ENCODE results near the gene CFAP69.

GRCh38 chr7:90290244-90291113 lies 45.5 kb downstream of the CFAP69 start:
- TF ChIP-seq CTCF (conservative IDR thresholded peaks at IDR 0.05): no peak
- TF ChIP-seq EZH2 (IDR thresholded peaks at IDR 0.05; ENCODE audit: low read depth): no peak

All from PC-9 (cell line).